HepG2 (cell line): ENCODE data around the gene MLX.

Experiments used
- CTCF ChIP-seq: sonication (generic); formaldehyde crosslinking; IDR thresholded peaks from 2 replicates; pipeline ENCODE4 v1.5.0; 2020; ENCODE audit warnings: mild to moderate bottlenecking, missing genetic modification reagents, moderate library complexity
- GATAD1 ChIP-seq: IDR thresholded peaks from 2 replicates; pipeline ENCODE4 v1.6.1; 2016; ENCODE audit warnings: missing genetic modification reagents, missing compliant biosample characterization
- MNT ChIP-seq: fragments of 450-650 bp; IDR thresholded peaks from 2 replicates; pipeline ENCODE4 v1.6.1; 2016
- NFYB ChIP-seq: sonication (generic); formaldehyde crosslinking; IDR thresholded peaks from 2 replicates; pipeline ENCODE4 v1.4.0; 2020; ENCODE audit warnings: missing genetic modification reagents
- SMAD3 ChIP-seq: sonication (generic); formaldehyde crosslinking; IDR thresholded peaks from 2 replicates; pipeline ENCODE4 v1.4.0; 2020; ENCODE audit warnings: missing genetic modification reagents
- ZNF883 ChIP-seq: sonication (generic); formaldehyde crosslinking; IDR thresholded peaks from 2 replicates; pipeline ENCODE4 v1.5.1; 2020; ENCODE audit warnings: mild to moderate bottlenecking, missing genetic modification reagents; ENCODE audit errors: not compliant biosample characterization

GRCh38 chr17:42529061-42529460 is 37.8 kb upstream of the MLX start:
- TF ChIP-seq SMAD3 (CRISPR knock-in tag), result no peak
- TF ChIP-seq CTCF (CRISPR knock-in tag), result no peak
- TF ChIP-seq ZNF883 (CRISPR knock-in tag), result no peak
- no peak for TF ChIP-seq GATAD1
- no peak for TF ChIP-seq MNT
- no peak for TF ChIP-seq NFYB (CRISPR knock-in tag)
